Placental epithelial cell (primary cell): Measurements from ENCODE around the gene EIF2S2. TPM values are rescaled to one million over a fixed set of nuclear protein-coding genes. Genes with fewer than 3 reads are reported as not detected.

Source experiments
- small RNA-seq: library from RNA; depleted of rRNA; stranded (forward); fragments of <200 nt; gene quantifications from one replicate; pipeline ENCODE3, GENCODE V24; 2012
- total RNA-seq: library from RNA; depleted of rRNA; stranded (reverse); fragments of >200 nt; gene quantifications from 2 replicates; pipeline ENCODE4 v1.2.3, GENCODE V29; 2012

The EIF2S2 gene
- total RNA-seq = 49.9 and 55.1 TPM in 2 replicates

GRCh38 chr20:34111702-34112599 is at the start of gene EIF2S2:
Gene EIF2S2, minus strand, starts transcription at chr20:34112243. Its CDS starts 133 bp downstream, at chr20:34112110.

Small RNA genes within 50 kb of the gene (small RNA-seq; reads per million reads assigned to genes)
- gene MIR4755 = 0.09 reads per million

Other genes with a start within 250 kb of the EIF2S2 start
- 74.2 and 77.9 TPM in 2 replicates for gene RALY, start 118.3 kb downstream of the EIF2S2 start, total RNA-seq
- not detected in 2 replicates for gene ASIP, start 129.2 kb upstream of the EIF2S2 start, total RNA-seq
- 83.2 and 184 TPM in 2 replicates for gene AHCY, start 191.1 kb upstream of the EIF2S2 start, total RNA-seq